Activated T-helper 17 cell treated with anti-CD3 and anti-CD28 coated beads, Interleukin-2, amount 50 U/mL, for 72 hours (primary cell): Measurements from ENCODE around the gene RASGRF1. TPM values are rescaled to one million over a fixed set of nuclear protein-coding genes. Genes with fewer than 3 reads are reported as not detected.

Source experiments
- ATAC-seq: fragments of 150-1000 bp; cut with Tn5 transposase; replicated peaks from 2 replicates; pipeline ENCODE4 v1.10.0; 2021; ENCODE audit warnings: mild to moderate bottlenecking, moderate library complexity
- H3K27ac Mint-ChIP-seq: one replicate; pipeline ENCODE4 v1.8.0; 2022; ENCODE audit warnings: mixed read lengths
- H3K27me3 Mint-ChIP-seq: one replicate; pipeline ENCODE4 v1.8.0; 2022; ENCODE audit warnings: mixed read lengths
- H3K36me3 Mint-ChIP-seq: one replicate; pipeline ENCODE4 v1.8.0; 2022; ENCODE audit warnings: low read depth, mild to moderate bottlenecking, mixed read lengths
- H3K4me1 Mint-ChIP-seq: one replicate; pipeline ENCODE4 v1.8.0; 2022; ENCODE audit warnings: mixed read lengths
- H3K4me3 Mint-ChIP-seq: one replicate; pipeline ENCODE4 v1.8.0; 2022; ENCODE audit warnings: mild to moderate bottlenecking, mixed read lengths
- H3K9me3 Mint-ChIP-seq: one replicate; pipeline ENCODE4 v1.8.0; 2022; ENCODE audit warnings: mixed read lengths
- total RNA-seq, 2 donors: library from RNA; stranded (reverse); gene quantifications; one replicate each; pipeline ENCODE4 v1.2.3, GENCODE V29; 2022

Gene RASGRF1, protein sequence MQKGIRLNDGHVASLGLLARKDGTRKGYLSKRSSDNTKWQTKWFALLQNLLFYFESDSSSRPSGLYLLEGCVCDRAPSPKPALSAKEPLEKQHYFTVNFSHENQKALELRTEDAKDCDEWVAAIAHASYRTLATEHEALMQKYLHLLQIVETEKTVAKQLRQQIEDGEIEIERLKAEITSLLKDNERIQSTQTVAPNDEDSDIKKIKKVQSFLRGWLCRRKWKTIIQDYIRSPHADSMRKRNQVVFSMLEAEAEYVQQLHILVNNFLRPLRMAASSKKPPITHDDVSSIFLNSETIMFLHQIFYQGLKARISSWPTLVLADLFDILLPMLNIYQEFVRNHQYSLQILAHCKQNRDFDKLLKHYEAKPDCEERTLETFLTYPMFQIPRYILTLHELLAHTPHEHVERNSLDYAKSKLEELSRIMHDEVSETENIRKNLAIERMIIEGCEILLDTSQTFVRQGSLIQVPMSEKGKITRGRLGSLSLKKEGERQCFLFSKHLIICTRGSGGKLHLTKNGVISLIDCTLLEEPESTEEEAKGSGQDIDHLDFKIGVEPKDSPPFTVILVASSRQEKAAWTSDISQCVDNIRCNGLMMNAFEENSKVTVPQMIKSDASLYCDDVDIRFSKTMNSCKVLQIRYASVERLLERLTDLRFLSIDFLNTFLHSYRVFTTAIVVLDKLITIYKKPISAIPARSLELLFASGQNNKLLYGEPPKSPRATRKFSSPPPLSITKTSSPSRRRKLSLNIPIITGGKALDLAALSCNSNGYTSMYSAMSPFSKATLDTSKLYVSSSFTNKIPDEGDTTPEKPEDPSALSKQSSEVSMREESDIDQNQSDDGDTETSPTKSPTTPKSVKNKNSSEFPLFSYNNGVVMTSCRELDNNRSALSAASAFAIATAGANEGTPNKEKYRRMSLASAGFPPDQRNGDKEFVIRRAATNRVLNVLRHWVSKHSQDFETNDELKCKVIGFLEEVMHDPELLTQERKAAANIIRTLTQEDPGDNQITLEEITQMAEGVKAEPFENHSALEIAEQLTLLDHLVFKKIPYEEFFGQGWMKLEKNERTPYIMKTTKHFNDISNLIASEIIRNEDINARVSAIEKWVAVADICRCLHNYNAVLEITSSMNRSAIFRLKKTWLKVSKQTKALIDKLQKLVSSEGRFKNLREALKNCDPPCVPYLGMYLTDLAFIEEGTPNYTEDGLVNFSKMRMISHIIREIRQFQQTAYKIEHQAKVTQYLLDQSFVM (N-terminal part only)
- not detected for total RNA-seq

DNA sequence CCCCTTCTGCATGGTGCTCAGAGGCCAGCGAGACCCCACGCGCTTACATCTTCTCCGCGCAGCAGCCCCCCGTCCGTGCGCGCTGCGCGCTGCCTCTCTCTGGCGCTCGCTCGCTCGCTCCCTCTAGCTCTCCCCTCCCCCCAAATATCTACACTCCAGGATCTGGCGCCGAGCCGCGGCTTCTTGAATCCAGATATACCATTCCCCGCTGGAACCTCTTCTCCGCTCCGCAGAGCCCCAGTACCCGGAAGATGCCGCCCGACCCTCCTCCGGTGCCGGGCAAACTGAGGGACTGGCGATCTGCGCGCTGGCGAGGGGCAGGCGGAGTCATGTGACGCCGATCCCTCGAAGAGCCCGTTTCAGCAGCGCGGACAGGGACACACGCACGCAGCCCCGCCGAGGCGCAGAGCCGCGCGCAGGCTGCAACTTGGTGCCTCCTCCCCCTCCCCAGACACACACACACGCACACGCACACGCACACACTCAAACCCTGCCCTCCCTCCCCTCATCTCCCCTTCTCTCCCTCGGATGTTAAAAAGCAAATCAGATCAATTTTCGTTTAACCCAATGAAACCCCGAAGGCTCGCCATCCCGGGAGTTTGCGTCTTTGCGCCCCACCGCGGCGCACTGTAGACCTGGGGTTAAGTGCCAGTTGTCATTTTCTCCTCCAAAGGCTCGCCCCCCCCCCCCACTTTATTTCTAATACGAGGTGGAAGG, at the start of gene RASGRF1:
Gene RASGRF1 (minus strand): TSS at position 294 of the 717 bp plus-strand sequence. CDS start 282 bp downstream, at position 12.
- no peaks in the 10 kb centered on the region for H3K9me3 Mint-ChIP-seq
- H3K27ac Mint-ChIP-seq = no peak within 1 kb of the TSS
- H3K4me1 Mint-ChIP-seq = peaks cover 5% of the 10 kb centered on the region
- no peaks in the 10 kb centered on the region for H3K36me3 Mint-ChIP-seq
- ATAC-seq = no peak
- H3K27me3 Mint-ChIP-seq = peaks cover 55% of the 10 kb centered on the region
- H3K4me3 Mint-ChIP-seq = peak within 1 kb of the TSS; percentile 15

DNA sequence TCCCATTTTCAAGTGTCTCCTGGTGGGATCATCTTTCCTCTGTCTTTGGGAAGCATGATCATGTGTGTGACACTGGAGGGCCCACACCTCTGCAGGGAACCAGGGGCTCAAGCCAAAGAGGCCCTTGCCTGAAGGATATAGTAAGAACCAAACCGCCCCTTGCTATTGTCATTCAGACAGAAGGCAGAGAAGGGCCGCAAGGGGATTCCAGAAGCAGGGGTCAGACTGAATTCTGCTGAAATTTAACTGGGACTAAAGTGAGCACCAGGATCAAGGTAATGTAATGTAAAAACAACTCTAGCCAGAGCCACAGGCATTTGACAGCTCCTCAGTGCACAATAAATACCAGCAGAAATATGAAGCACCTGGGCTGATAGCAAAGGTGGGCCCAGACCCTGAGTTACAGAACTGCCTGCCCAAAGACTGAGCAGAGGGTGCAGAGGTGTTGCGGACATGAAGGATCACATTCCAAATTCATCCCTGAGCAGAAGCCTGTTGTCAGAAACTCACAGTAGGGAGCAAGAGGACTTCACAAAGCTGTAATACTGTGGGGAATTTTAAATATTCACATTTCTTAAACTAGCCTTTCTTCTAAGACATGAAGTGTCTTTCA, 46.0 kb upstream of the RASGRF1 start:
- H3K4me3 Mint-ChIP-seq = no peak overlapping the region
- no peaks in the 10 kb centered on the region for H3K4me1 Mint-ChIP-seq
- peaks cover 53% of the 10 kb centered on the region for H3K27me3 Mint-ChIP-seq
- H3K36me3 Mint-ChIP-seq = no peaks in the 10 kb centered on the region
- no peaks in the 10 kb centered on the region for H3K9me3 Mint-ChIP-seq
- no peak for ATAC-seq
- H3K27ac Mint-ChIP-seq = no peak overlapping the region

DNA sequence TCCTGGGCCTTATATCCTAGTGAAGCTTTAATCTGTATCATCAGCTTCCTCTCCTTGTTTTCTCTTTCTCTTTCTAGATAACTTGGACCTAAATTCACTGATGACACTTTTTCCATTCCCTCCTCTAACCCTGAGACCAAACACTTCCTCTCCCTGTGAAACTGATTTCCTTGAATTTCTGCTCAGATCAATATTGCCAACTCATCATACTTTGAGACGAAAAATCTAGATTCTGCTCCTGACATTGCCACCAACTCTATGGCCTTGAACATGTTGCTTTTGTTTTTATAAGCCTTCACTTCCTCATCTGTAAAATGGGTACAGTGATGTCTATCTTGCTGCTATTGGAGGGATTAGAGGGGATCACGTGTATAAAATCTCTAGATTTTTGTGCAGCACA, 42.7 kb upstream of the RASGRF1 start:
- H3K27me3 Mint-ChIP-seq = peaks cover 41% of the 10 kb centered on the region
- no peak overlapping the region for H3K4me3 Mint-ChIP-seq
- no peaks in the 10 kb centered on the region for H3K9me3 Mint-ChIP-seq
- H3K4me1 Mint-ChIP-seq = no peaks in the 10 kb centered on the region
- H3K36me3 Mint-ChIP-seq = no peaks in the 10 kb centered on the region
- H3K27ac Mint-ChIP-seq = no peak overlapping the region
- no peak for ATAC-seq

DNA sequence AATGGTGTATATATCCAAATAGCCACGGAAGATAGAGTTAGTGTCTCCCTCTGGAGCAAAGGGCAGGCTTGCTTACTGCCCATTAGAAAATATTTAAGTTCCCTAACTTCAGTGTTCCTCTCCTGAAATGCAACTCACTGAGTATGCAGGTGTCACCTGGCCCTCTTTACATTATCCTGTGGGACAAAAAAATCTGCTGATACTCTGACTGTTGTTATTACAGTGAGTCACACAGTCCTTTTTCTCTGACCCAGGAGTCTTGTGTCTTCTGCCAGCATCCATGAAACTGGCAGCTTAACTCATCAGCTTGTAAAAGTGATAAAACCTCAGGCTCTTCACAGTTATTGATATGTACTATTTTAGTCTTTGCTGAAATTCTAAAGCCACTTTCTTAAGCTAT, 42.2 kb upstream of the RASGRF1 start:
- peaks cover 38% of the 10 kb centered on the region for H3K27me3 Mint-ChIP-seq
- no peaks in the 10 kb centered on the region for H3K4me1 Mint-ChIP-seq
- H3K27ac Mint-ChIP-seq = no peak overlapping the region
- ATAC-seq = no peak
- no peaks in the 10 kb centered on the region for H3K9me3 Mint-ChIP-seq
- no peak overlapping the region for H3K4me3 Mint-ChIP-seq
- H3K36me3 Mint-ChIP-seq = no peaks in the 10 kb centered on the region

DNA sequence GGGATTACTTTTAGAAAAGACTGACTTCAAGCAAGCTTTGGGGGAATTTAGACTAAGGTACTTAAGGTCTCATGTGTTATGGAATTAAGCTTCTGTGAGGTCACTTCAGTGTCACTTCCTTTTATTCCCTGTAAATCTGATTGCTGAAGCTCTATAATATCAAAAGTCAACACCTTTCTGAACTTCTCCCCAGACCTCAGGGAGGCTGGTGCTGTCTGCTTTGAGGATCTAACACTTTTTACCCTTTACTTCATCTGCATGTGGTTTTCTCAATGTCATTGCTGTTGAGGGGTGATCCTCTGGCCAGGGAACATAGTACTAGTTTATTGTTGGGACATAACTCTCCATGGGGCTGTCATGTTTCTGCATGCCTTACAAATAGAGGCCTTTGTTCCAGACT, 41.8 kb upstream of the RASGRF1 start:
- no peaks in the 10 kb centered on the region for H3K9me3 Mint-ChIP-seq
- ATAC-seq = no peak
- no peak overlapping the region for H3K27ac Mint-ChIP-seq
- no peaks in the 10 kb centered on the region for H3K36me3 Mint-ChIP-seq
- H3K4me3 Mint-ChIP-seq = no peak overlapping the region
- H3K27me3 Mint-ChIP-seq = peaks cover 41% of the 10 kb centered on the region
- H3K4me1 Mint-ChIP-seq = no peaks in the 10 kb centered on the region

DNA sequence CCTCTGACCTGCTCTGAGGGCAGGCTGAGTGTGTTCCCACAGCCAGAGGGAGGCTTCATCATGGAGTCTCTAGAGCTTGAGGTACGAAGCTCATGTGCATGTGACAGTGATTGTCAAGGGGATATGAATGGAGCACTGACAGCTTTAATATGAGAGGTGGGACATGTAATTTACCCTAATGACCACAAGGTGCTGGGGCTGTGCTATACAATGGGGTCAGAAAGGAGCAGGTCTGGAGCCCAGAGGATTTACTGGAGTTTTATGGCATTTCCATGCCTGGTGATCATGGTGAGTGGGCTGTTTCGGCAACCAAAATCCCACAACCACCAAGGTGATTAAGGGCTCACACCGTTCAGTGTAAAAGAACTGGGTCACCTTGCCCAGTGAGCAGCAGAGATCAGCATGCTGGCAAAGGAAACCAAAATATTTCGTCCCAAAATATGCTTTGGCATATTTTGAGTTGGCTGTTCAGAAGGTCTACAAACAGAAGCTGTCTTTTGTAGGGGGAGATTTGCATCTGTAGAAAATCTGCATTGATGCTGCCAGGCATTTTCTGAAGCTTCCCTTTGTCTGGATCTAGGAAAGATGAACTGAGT, 40.1 kb upstream of the RASGRF1 start:
- Mint-ChIP-seq H3K27ac (no peak overlapping the region), H3K36me3 (no peaks in the 10 kb centered on the region)

DNA sequence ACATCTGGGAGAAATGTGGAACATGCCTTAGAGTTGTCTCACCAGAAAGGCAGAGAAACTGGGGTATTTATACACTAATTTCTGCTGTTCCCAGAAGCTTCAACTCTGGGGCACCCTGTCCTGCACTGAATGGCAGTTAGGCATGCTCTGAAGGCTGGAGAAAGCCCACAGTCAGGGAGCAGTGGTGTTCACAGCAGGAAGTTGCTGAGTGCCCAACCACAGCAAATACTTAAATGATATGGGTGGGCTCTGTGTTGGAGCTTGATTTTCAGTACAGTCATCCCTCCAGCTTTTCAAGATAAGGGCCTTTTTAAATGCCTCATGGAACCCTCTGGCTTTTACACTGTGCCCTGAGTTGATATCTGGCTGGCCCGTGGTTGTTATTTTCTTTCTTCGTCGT, 38.7 kb upstream of the RASGRF1 start:
- no peaks in the 10 kb centered on the region for H3K36me3 Mint-ChIP-seq
- H3K9me3 Mint-ChIP-seq = no peaks in the 10 kb centered on the region
- H3K27ac Mint-ChIP-seq = no peak overlapping the region
- no peak overlapping the region for H3K4me3 Mint-ChIP-seq
- no peaks in the 10 kb centered on the region for H3K4me1 Mint-ChIP-seq
- no peak for ATAC-seq
- H3K27me3 Mint-ChIP-seq = peaks cover 40% of the 10 kb centered on the region

More for the DNA sequence above, 40.1 kb upstream of the RASGRF1 start:
- ATAC-seq = no peak
- Mint-ChIP-seq H3K4me1 (no peaks in the 10 kb centered on the region), H3K4me3 (no peak overlapping the region), H3K9me3 (no peaks in the 10 kb centered on the region), H3K27me3 (peaks cover 38% of the 10 kb centered on the region)

DNA sequence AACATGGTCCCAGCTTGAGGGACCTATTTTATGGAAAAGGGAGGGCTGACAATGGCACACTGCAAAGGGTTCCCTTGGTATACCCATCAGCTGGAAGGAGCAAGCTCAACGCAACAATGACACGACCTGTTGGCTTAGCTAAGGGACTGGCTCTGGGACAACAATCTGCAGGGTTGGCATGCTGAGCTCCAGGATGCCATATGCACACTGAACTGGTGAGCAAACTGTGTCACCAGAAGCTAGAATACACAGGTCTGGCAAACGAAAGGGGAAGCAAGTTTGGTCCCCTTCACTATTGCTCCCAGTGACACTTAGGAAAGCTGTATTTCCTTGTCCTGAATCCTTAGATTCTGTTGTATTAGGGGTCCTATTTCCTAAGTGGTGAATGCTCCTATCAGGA, 38.0 kb upstream of the RASGRF1 start:
- Mint-ChIP-seq H3K4me1 (no peaks in the 10 kb centered on the region), H3K27ac (no peak overlapping the region), H3K27me3 (peaks cover 36% of the 10 kb centered on the region), H3K36me3 (no peaks in the 10 kb centered on the region), H3K4me3 (no peak overlapping the region), H3K9me3 (no peaks in the 10 kb centered on the region)
- no peak for ATAC-seq

DNA sequence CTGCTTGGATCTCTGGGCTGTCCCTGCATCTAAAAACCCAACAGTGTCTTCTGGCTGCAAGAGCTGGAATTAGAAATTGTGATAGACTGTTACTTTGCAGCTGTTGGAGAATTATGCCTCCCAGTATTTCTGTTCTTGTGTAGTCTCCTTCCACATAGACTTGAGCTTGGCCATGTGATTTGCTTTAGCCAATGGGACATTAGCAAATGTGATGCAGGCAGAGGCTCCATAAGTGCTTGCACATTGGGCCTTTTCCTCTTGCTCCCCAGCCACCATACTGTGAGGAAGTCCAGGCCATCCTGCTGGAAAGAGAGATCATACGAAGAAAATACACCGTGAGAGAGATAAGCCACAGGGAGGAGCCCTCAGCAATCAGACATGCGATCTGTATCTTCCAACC, 33.8 kb upstream of the RASGRF1 start:
- H3K36me3 Mint-ChIP-seq = no peaks in the 10 kb centered on the region
- no peak overlapping the region for H3K27ac Mint-ChIP-seq
- no peak overlapping the region for H3K4me3 Mint-ChIP-seq
- peaks cover 32% of the 10 kb centered on the region for H3K27me3 Mint-ChIP-seq
- H3K9me3 Mint-ChIP-seq = no peaks in the 10 kb centered on the region
- ATAC-seq = no peak
- no peaks in the 10 kb centered on the region for H3K4me1 Mint-ChIP-seq

DNA sequence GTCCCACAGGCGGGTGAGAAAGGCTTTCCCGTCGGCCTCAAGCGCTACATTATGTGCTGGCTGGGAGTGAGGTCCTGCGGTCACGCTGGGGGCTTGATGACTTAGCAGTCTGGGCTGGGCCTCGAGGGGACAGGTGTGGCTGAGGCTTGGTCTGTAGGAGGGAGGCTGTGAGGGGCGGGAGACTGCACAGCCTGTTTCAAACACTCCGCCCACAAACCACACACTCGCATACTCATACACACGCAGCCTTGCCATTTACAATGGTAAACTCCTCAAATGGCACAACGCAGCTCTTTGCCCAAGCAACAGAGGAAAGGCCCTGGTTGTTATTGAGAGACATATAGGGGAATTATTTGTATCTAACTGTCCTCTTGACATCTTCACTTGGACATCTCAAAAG, 32.4 kb upstream of the RASGRF1 start:
- Mint-ChIP-seq H3K27me3 (peaks cover 28% of the 10 kb centered on the region), H3K27ac (no peak overlapping the region), H3K4me1 (no peaks in the 10 kb centered on the region), H3K36me3 (no peaks in the 10 kb centered on the region), H3K9me3 (no peaks in the 10 kb centered on the region), H3K4me3 (no peak overlapping the region)
- no peak for ATAC-seq

DNA sequence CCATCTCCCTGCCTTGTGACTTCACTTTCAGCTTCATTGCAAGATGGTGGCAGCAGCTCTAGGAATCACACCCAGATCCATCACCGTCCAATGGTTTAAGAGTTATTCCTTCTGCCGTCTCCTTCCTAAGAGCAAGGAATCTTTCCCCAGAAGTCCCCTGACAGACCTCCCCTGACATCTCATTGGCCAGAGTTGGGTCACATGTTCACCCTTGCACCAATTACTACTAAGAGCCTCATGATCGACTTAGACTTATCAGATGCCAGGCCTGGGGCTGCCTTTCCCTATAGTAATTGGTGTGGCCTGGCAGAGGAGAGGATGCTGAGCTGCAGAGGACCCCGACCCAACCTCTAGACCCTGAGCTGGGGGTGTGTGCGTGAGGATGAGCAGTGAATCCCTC, 31.8 kb upstream of the RASGRF1 start:
- Mint-ChIP-seq H3K27me3 (peaks cover 24% of the 10 kb centered on the region), H3K9me3 (no peaks in the 10 kb centered on the region), H3K4me3 (no peak overlapping the region), H3K36me3 (no peaks in the 10 kb centered on the region), H3K4me1 (no peaks in the 10 kb centered on the region), H3K27ac (no peak overlapping the region)
- no peak for ATAC-seq

DNA sequence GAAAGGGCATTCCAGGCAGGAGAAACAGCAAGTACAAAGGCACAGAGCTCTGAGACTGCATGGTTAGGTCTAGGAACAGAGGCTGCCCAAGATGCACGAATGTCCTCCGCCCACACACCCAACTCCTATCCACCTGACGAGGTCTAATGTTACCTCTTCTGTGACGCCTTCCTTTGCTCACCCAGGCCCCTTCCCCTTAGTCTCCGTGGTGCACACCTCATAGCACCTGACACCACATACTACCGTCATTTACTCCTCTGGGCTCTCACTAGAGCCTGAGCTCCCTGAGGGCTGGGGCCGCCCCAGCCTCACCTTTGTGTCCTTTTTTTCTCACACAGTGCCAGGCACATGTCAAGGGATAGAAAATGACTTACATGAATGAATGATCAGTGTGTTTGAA, 31.0 kb upstream of the RASGRF1 start:
- Mint-ChIP-seq H3K36me3 (no peaks in the 10 kb centered on the region), H3K27ac (no peak overlapping the region), H3K4me3 (no peak overlapping the region), H3K27me3 (peaks cover 24% of the 10 kb centered on the region), H3K4me1 (no peaks in the 10 kb centered on the region), H3K9me3 (no peaks in the 10 kb centered on the region)
- ATAC-seq = no peak

DNA sequence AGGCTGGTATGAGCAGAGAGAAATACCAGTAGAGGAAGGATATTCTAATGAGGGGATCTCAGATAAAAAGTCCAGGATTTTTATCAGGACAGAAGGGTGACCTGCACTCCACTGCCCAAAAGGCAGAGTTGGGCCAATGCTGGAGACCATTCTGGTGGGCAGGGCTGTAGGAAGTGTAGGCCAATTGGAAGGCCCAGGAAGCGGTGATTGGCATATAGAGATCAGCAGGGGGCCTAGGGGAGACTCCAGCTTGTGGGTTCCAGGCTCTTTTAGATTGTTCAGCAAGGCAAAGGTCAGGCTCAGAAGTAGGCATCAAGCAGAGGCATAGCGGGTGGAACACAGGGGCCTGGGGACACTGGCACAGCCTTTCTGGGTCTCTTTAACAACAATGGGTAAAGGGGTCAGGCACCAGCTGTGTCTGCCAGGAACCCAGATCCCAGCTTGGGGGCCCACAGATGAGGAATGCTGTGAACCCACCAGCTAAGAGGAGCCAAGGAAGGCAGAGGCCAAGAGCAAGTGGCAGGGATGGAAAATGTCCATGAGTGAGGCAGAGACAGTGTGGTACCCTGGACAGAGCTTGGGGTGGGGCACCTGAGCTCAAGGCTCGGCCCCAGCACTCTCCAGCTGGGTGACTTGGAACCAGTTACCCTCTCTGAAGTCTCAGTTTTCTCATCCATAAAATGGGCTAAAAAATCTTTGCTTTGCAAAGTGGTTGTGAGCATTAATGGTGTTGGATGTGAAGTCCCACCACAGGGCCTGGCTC, 27.0 kb upstream of the RASGRF1 start:
- Mint-ChIP-seq H3K27ac (no peak overlapping the region), H3K27me3 (peaks cover 17% of the 10 kb centered on the region)

More for the DNA sequence above, 27.0 kb upstream of the RASGRF1 start:
- no peaks in the 10 kb centered on the region for H3K9me3 Mint-ChIP-seq
- no peak for ATAC-seq
- no peak overlapping the region for H3K4me3 Mint-ChIP-seq
- H3K36me3 Mint-ChIP-seq = no peaks in the 10 kb centered on the region
- no peaks in the 10 kb centered on the region for H3K4me1 Mint-ChIP-seq
